Stimulated activated CD4-positive, alpha-beta T cell treated with anti-CD3 and anti-CD28 coated beads, TNF-alpha, amount 100 ng/mL, for 4 hours (primary cell): ENCODE results near the gene FES.
"Not testable (repeated sequence)": the region's sequence is repeated elsewhere in the genome, so short reads cannot be mapped to it uniquely, and the experiment has no call there.

ENCODE experiments used
- DNase-seq, 3 experiments: peaks; one replicate each; pipeline ENCODE4 v3.0.0-alpha.2; 2020; ENCODE audit warnings: low read depth in 3 of 3

FES gene

GRCh38 chr15:90860942-90861675 is 23.2 kb upstream of the FES start:
- no peak for DNase-seq

GRCh38 chr15:90862487-90862886 is 21.8 kb upstream of the FES start:
- no peak for DNase-seq

GRCh38 chr15:90862964-90863778 is 21.1 kb upstream of the FES start:
- no peak for DNase-seq

GRCh38 chr15:90863987-90864386 is 20.3 kb upstream of the FES start:
- DNase-seq = no peak

GRCh38 chr15:90864507-90864906 is 19.8 kb upstream of the FES start:
- no peak for DNase-seq

GRCh38 chr15:90865702-90866101 is 18.6 kb upstream of the FES start:
- no peak for DNase-seq

GRCh38 chr15:90866161-90866715 is 18.1 kb upstream of the FES start:
- no peak for DNase-seq

GRCh38 chr15:90866800-90867199 is 17.5 kb upstream of the FES start:
- no peak for DNase-seq

- DNase-seq = no peak
Observed at GRCh38 chr15:90868261-90868689, 16.0 kb upstream of the FES start, which contains the start of gene FURIN. FURIN (plus strand) TSS chr15:90868588; CDS start chr15:90875741, 7,153 bp downstream.

- no peak for DNase-seq
Observed at GRCh38 chr15:90869140-90869541, 15.2 kb upstream of the FES start.

GRCh38 chr15:90869601-90870353 is 14.5 kb upstream of the FES start:
- DNase-seq = peak in 1 of 3 experiments; percentile 37

GRCh38 chr15:90870354-90871138 is 13.8 kb upstream of the FES start:
- no peak for DNase-seq

- no peak for DNase-seq
Observed at GRCh38 chr15:90871139-90871715, 13.1 kb upstream of the FES start.

- DNase-seq = no peak
Observed at GRCh38 chr15:90871716-90872485, 12.4 kb upstream of the FES start.

- DNase-seq = peak in 1 of 3 experiments; percentile 43
Observed at GRCh38 chr15:90872486-90873184, 11.7 kb upstream of the FES start.

- DNase-seq = no peak
Observed at GRCh38 chr15:90873488-90873997, 10.8 kb upstream of the FES start.

GRCh38 chr15:90873998-90874605 is 10.2 kb upstream of the FES start:
- no peak for DNase-seq

- DNase-seq = not testable (repeated sequence)
Observed at GRCh38 chr15:90874986-90875385, 9.3 kb upstream of the FES start.

- no peak for DNase-seq
Observed at GRCh38 chr15:90875549-90875981, 8.7 kb upstream of the FES start.
